Stimulated activated CD4-positive, alpha-beta T cell treated with anti-CD3 and anti-CD28 coated beads, Interleukin-4, amount 100 ng/mL, for 24 hours (primary cell): ENCODE results near the gene MLXIP.
A peak's percentile ranks its signal among the peaks of the same experiment; 100 is the strongest.
"Not testable (repeated sequence)": the region's sequence is repeated elsewhere in the genome, so short reads cannot be mapped to it uniquely, and the experiment has no call there.

ENCODE experiments used
- DNase-seq: peaks from one replicate; pipeline ENCODE4 v3.0.0-alpha.2; 2020

The MLXIP gene

GRCh38 chr12:122096591-122097149, 18.1 kb downstream of the MLXIP start:
- DNase-seq: no peak

- DNase-seq: no peak
These were observed 19.0 kb downstream of the MLXIP start for GRCh38 chr12:122097584-122097926.

GRCh38 chr12:122097927-122098756, 19.6 kb downstream of the MLXIP start:
- DNase-seq: no peak

- DNase-seq: no peak
These were observed 20.8 kb downstream of the MLXIP start for GRCh38 chr12:122099280-122099749.

- no peak for DNase-seq
These were observed 21.3 kb downstream of the MLXIP start for GRCh38 chr12:122099856-122100255.

- no peak for DNase-seq
These were observed 22.0 kb downstream of the MLXIP start for GRCh38 chr12:122100568-122100967.

- no peak for DNase-seq
These were observed 23.8 kb downstream of the MLXIP start for GRCh38 chr12:122102331-122102730.

GRCh38 chr12:122104844-122105243, 26.3 kb downstream of the MLXIP start:
- DNase-seq: peak; percentile 21

- DNase-seq: not testable (repeated sequence)
These were observed 26.9 kb downstream of the MLXIP start for GRCh38 chr12:122105496-122105895.

GRCh38 chr12:122106843-122107242, 28.3 kb downstream of the MLXIP start:
- DNase-seq: no peak

GRCh38 chr12:122107261-122107660, 28.7 kb downstream of the MLXIP start:
- no peak for DNase-seq

- DNase-seq: no peak
These were observed 32.6 kb downstream of the MLXIP start for GRCh38 chr12:122111089-122111641.

- DNase-seq: no peak
These were observed 38.4 kb downstream of the MLXIP start for GRCh38 chr12:122116707-122117535.

- no peak for DNase-seq
These were observed 39.4 kb downstream of the MLXIP start for GRCh38 chr12:122117979-122118378.

- not testable (repeated sequence) for DNase-seq
These were observed 42.8 kb downstream of the MLXIP start for GRCh38 chr12:122121341-122121740.

- no peak for DNase-seq
These were observed 43.2 kb downstream of the MLXIP start for GRCh38 chr12:122121745-122122144.

GRCh38 chr12:122123051-122123760, 44.6 kb downstream of the MLXIP start:
- DNase-seq: peak; percentile 79

- DNase-seq: no peak
These were observed 45.2 kb downstream of the MLXIP start for GRCh38 chr12:122123761-122124145.

GRCh38 chr12:122124370-122124769, 45.8 kb downstream of the MLXIP start:
- DNase-seq: no peak

GRCh38 chr12:122125452-122126341, 47.1 kb downstream of the MLXIP start:
- DNase-seq: no peak

GRCh38 chr12:122126342-122126635, 47.7 kb downstream of the MLXIP start:
- no peak for DNase-seq
